Sigmoid colon (tissue), 7 donors: ENCODE measurements around the gene MAST4. TPM values are rescaled to one million over a fixed set of nuclear protein-coding genes. Genes with fewer than 3 reads are reported as not detected.
"Not testable (repeated sequence)": the region's sequence is repeated elsewhere in the genome, so short reads cannot be mapped to it uniquely, and the experiment has no call there.

Source experiments
- DNase-seq: peaks from one replicate; pipeline ENCODE4 v3.0.0-alpha.2; 2019
- H3K27ac ChIP-seq, 4 donors: fragments of 200-600 bp; sonication (generic); one replicate each; pipeline ENCODE4 v1.5.1; 2016 to 2019; ENCODE audit warnings: mild to moderate bottlenecking in 1 of 4
- H3K27me3 ChIP-seq, 3 donors: fragments of 200-600 bp; sonication (generic); one replicate each; pipeline ENCODE4 v1.5.1; 2019; ENCODE audit warnings: mild to moderate bottlenecking in 1 of 3
- H3K36me3 ChIP-seq, 4 donors: fragments of 200-600 bp; sonication (generic); one replicate each; pipeline ENCODE4 v1.5.1; 2016 to 2019
- H3K4me1 ChIP-seq, 4 donors: fragments of 200-600 bp; sonication (generic); one replicate each; pipeline ENCODE4 v1.5.1; 2017 to 2019
- H3K4me3 ChIP-seq, 4 donors: fragments of 200-600 bp; sonication (generic); one replicate each; pipeline ENCODE4 v1.5.1; 2017 to 2019; ENCODE audit warnings: mild to moderate bottlenecking in 2 of 4, moderate library complexity in 1 of 4
- H3K9me3 ChIP-seq, 4 donors: fragments of 200-600 bp in 3 of 4; sonication (generic) in 3 of 4; one replicate each; pipeline versions ENCODE4 v1.5.1 to v1.6.1; 2013 to 2019
- EP300 ChIP-seq, 4 donors: sonication (generic); formaldehyde crosslinking; IDR thresholded peaks; one replicate each; pipeline ENCODE4 v1.6.1; 2017; ENCODE audit warnings: antibody characterized with exemption in 4 of 4
- POLR2A ChIP-seq, 2 donors: fragments of 450-650 bp; IDR thresholded peaks; one replicate each; pipeline ENCODE4 v1.6.1; 2016; ENCODE audit warnings: antibody characterized with exemption in 2 of 2, mild to moderate bottlenecking in 2 of 2, moderate library complexity in 2 of 2
- POLR2AphosphoS5 ChIP-seq, 4 donors: sonication (generic); formaldehyde crosslinking; IDR thresholded peaks; one replicate each; pipeline ENCODE4 v1.6.1; 2017; ENCODE audit warnings: antibody characterized with exemption in 4 of 4
- WGBS, 2 donors: extraction: QIAGEN DNeasy Blood & Tissue Kit; methylation state at CpG; one replicate each; pipeline ENCODE4 v1.1.7; 2013; 5-methylcytosine and 5-hydroxymethylcytosine counted together
- intact Hi-C: fragments of 100-400 bp; cut with DNase I; formaldehyde crosslinking; loops from one replicate; pipeline ENCODE4 v1.15.1; 2023
- polyA plus RNA-seq, 3 donors: library from polyadenylated mRNA; stranded (reverse); fragments of 200-250 nt; gene quantifications; one replicate each; pipeline ENCODE4 v1.2.3, GENCODE V29; 2013
- total RNA-seq, 4 donors: library from RNA; depleted of rRNA; stranded (reverse); fragments of >200 nt; gene quantifications; one replicate each; pipeline ENCODE4 v1.1.0, GENCODE V29; 2016
- TF ChIP-seq, protein P1 (sequence below), 4 experiments: fragments of 450-650 bp in 3 of 4; fragments of 200-600 bp in 1 of 4; IDR thresholded peaks; one replicate each; pipeline ENCODE4 v1.5.1; 2016 to 2019; ENCODE audit warnings: antibody characterized with exemption in 4 of 4, mild to moderate bottlenecking in 3 of 4, moderate library complexity in 2 of 4
- donor health status: healthy with polysubstance abuse.
- donor health status: Bipolar disorder and iron deficiency.
- donor health status: healthy.

Gene MAST4
- total and polyA plus RNA-seq, 7 donors, result 1.6 to 30.7 (median 15.7) TPM

GRCh38 chr5:66694036-66694435 is 97.8 kb downstream of the MAST4 start:
- TF ChIP-seq, protein P1, sequence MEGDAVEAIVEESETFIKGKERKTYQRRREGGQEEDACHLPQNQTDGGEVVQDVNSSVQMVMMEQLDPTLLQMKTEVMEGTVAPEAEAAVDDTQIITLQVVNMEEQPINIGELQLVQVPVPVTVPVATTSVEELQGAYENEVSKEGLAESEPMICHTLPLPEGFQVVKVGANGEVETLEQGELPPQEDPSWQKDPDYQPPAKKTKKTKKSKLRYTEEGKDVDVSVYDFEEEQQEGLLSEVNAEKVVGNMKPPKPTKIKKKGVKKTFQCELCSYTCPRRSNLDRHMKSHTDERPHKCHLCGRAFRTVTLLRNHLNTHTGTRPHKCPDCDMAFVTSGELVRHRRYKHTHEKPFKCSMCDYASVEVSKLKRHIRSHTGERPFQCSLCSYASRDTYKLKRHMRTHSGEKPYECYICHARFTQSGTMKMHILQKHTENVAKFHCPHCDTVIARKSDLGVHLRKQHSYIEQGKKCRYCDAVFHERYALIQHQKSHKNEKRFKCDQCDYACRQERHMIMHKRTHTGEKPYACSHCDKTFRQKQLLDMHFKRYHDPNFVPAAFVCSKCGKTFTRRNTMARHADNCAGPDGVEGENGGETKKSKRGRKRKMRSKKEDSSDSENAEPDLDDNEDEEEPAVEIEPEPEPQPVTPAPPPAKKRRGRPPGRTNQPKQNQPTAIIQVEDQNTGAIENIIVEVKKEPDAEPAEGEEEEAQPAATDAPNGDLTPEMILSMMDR (IDR thresholded peaks at IDR 0.05), result no peak
- TF ChIP-seq POLR2A (IDR thresholded peaks at IDR 0.05) (no peak), POLR2AphosphoS5 (IDR thresholded peaks at IDR 0.05) (no peak), EP300 (IDR thresholded peaks at IDR 0.05) (no peak)
- WGBS, 2 donors, result 92 to 93% methylated on average over 3 of the region's 3 CpGs
- H3K4me3 ChIP-seq, result no peak overlapping the region
- no peaks in the 10 kb centered on the region for H3K36me3 ChIP-seq
- intact Hi-C loops, result no loop called here
- H3K4me1 ChIP-seq, result no peaks in the 10 kb centered on the region
- DNase-seq, result no peak
- H3K9me3 ChIP-seq, result no peaks in the 10 kb centered on the region
- H3K27me3 ChIP-seq, result no peaks in the 10 kb centered on the region
- no peak overlapping the region for H3K27ac ChIP-seq

DNA sequence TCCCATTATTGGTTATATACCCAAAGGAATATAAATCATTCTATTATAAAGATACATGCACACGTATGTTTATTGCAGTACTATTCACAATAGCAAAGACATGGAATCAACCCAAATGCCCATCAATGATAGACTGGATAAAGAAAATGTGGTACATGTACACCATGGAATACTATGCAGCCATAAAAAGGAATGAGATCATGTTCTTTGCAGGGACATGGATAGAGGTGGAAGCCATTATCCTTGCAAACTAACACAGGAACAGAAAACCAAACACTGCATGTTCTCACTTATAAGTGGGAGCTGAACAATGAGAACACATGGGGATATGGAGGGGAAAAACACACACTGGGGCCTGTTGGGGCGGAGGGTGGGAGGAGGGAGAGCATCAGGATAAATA is 99.6 kb downstream of the MAST4 start:
- 91% methylated on average over 2 of the region's 2 CpGs for WGBS, 2 donors
- H3K27ac ChIP-seq, H3K4me3 ChIP-seq, H3K4me1 ChIP-seq, H3K9me3 ChIP-seq, H3K27me3 ChIP-seq, intact Hi-C loops, H3K36me3 ChIP-seq, DNase-seq: not testable (repeated sequence)

DNA sequence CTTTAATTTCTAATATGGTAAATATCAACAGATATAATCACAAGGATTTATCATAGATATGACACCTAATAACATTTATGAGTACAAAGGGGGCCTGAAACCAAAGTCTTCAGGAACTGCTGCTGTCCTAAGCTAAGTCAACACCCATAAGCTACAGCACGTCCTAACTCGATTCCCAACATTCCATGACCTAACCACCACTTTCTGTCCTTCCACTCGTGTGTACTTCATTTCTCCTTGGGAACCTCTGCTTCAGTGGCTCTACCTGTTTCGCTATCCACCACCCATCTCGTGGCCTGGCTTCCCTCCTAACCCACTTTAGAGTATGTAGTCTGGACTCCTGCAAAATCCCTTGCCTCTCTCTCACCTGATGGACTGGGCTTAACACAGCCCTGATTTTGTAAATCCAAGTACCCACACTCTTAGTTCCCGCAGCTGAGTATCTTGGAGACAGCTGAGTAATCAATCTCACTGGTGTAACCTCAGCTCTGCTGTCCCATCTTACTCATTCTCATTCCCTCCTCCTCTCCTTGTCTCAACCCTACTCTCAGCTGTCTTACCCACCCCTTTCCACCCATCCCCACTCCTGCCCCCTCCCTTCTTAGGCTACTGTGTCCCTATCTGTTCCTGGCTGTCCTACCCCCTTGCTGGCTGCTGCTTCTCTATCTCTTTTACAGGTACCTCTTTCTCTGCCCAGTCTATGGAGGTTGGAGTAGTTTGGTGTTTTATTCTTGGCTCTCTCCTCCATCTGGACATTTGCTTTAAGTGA is 101.8 kb downstream of the MAST4 start:
- WGBS, 2 donors, result 73 to 80% methylated on average over 6 of the region's 6 CpGs
- intact Hi-C loops, result no loop called here
- Histone ChIP-seq H3K27me3 (no peaks in the 10 kb centered on the region), H3K27ac (no peak overlapping the region), H3K4me1 (no peaks in the 10 kb centered on the region), H3K9me3 (no peaks in the 10 kb centered on the region), H3K4me3 (no peak overlapping the region), H3K36me3 (no peaks in the 10 kb centered on the region)
- TF ChIP-seq POLR2AphosphoS5 (IDR thresholded peaks at IDR 0.05) (no peak), POLR2A (IDR thresholded peaks at IDR 0.05) (no peak), EP300 (IDR thresholded peaks at IDR 0.05) (no peak)
- TF ChIP-seq, protein P1 (IDR thresholded peaks at IDR 0.05), result no peak
- DNase-seq, result no peak

DNA sequence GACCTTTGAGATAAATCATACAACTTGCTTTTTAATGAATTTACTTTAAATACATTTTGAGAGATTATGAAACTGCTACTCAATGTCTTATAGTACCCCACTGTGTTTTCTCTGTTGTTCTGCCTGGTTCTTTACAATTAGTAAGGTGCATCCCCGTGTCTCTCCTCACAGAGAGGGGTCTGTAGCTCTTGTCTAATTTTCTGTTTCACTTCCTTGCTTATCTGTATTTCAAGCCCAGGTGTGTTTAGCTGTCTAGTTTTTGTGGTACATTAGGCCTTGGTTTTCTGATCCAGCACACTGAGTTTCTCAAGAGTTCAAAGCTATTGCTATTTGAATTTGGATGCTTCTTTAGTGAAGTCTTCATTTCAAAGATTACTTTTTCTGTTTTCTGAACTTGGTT is 105.1 kb downstream of the MAST4 start:
- H3K4me1 ChIP-seq, result no peaks in the 10 kb centered on the region
- WGBS, 2 donors, result 66 to 80% methylated on average over 1 of the region's 1 CpG
- H3K27me3 ChIP-seq, result no peaks in the 10 kb centered on the region
- no peaks in the 10 kb centered on the region for H3K9me3 ChIP-seq
- DNase-seq, result no peak
- no peak overlapping the region for H3K4me3 ChIP-seq
- H3K36me3 ChIP-seq, result no peaks in the 10 kb centered on the region
- no peak for TF ChIP-seq EP300 (IDR thresholded peaks at IDR 0.05)
- TF ChIP-seq POLR2A (IDR thresholded peaks at IDR 0.05), result no peak
- no peak for TF ChIP-seq POLR2AphosphoS5 (IDR thresholded peaks at IDR 0.05)
- TF ChIP-seq, protein P1 (IDR thresholded peaks at IDR 0.05), result no peak
- no peak overlapping the region for H3K27ac ChIP-seq
- intact Hi-C loops, result no loop called here

DNA sequence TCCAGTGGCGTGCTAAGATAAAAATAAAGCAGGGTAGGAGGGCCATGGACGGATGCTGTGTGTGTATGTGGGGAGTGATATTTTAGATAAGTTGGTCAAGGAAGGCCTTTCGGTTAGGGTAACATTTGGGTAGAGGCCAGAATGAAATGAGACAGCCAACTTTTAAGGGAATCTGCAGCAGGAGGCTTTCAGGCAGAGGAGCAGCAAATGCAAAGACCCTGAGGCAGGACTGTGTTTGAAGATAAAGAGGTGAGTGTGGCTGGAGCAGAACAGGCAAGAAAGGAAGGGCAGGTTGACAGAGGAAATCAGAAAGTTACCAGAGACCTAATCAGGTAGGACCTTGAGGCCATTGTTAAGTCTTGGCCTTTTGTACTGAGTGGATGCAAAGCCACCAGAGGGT is 106.2 kb downstream of the MAST4 start:
- 75 to 93% methylated on average over 3 of the region's 3 CpGs for WGBS, 2 donors
- H3K36me3 ChIP-seq, result no peaks in the 10 kb centered on the region
- DNase-seq, result no peak
- H3K9me3 ChIP-seq, result no peaks in the 10 kb centered on the region
- TF ChIP-seq, protein P1 (IDR thresholded peaks at IDR 0.05), result no peak
- TF ChIP-seq POLR2A (IDR thresholded peaks at IDR 0.05) (no peak), POLR2AphosphoS5 (IDR thresholded peaks at IDR 0.05) (no peak), EP300 (IDR thresholded peaks at IDR 0.05) (no peak)
- no peaks in the 10 kb centered on the region for H3K4me1 ChIP-seq
- no peaks in the 10 kb centered on the region for H3K27me3 ChIP-seq
- H3K27ac ChIP-seq, result no peak overlapping the region
- intact Hi-C loops, result no loop called here
- H3K4me3 ChIP-seq, result no peak overlapping the region
